ENCODE results near the gene RCOR1.

The RCOR1 gene

GRCh38 chr14:102708494-102708893, 116.0 kb downstream of the RCOR1 start:
- no peak for DNase-seq (ENCODE audit: low read depth in 2 of 3, low spot score in 1 of 3)

- no peak for DNase-seq (ENCODE audit: low read depth in 2 of 3, low spot score in 1 of 3)
These were observed 118.8 kb downstream of the RCOR1 start for GRCh38 chr14:102711207-102711606.

- DNase-seq (ENCODE audit: low read depth in 2 of 3, low spot score in 1 of 3) = no peak
These were observed 119.5 kb downstream of the RCOR1 start for GRCh38 chr14:102711946-102712345.

- DNase-seq (ENCODE audit: low read depth in 2 of 3, low spot score in 1 of 3) = no peak
These were observed 124.8 kb downstream of the RCOR1 start for GRCh38 chr14:102717276-102717675.

GRCh38 chr14:102722646-102723045, 130.2 kb downstream of the RCOR1 start:
- no peak for DNase-seq (ENCODE audit: low read depth in 2 of 3, low spot score in 1 of 3)

GRCh38 chr14:102723650-102724049, 131.2 kb downstream of the RCOR1 start:
- no peak for DNase-seq (ENCODE audit: low read depth in 2 of 3, low spot score in 1 of 3)

GRCh38 chr14:102726191-102726949, 133.9 kb downstream of the RCOR1 start:
- DNase-seq (ENCODE audit: low read depth in 2 of 3, low spot score in 1 of 3) = no peak

- no peak for DNase-seq (ENCODE audit: low read depth in 2 of 3, low spot score in 1 of 3)
These were observed 135.1 kb downstream of the RCOR1 start for GRCh38 chr14:102727336-102728095.

- no peak for DNase-seq (ENCODE audit: low read depth in 2 of 3, low spot score in 1 of 3)
These were observed 136.1 kb downstream of the RCOR1 start for GRCh38 chr14:102728501-102728900.

- DNase-seq (ENCODE audit: low read depth in 2 of 3, low spot score in 1 of 3) = no peak
These were observed 136.8 kb downstream of the RCOR1 start for GRCh38 chr14:102729268-102729667.

GRCh38 chr14:102729825-102730224, 137.4 kb downstream of the RCOR1 start:
- DNase-seq (ENCODE audit: low read depth in 2 of 3, low spot score in 1 of 3) = no peak

- DNase-seq (ENCODE audit: low read depth in 2 of 3, low spot score in 1 of 3) = no peak
These were observed 138.8 kb downstream of the RCOR1 start for GRCh38 chr14:102731101-102731870.

- no peak for DNase-seq (ENCODE audit: low read depth in 2 of 3, low spot score in 1 of 3)
These were observed 139.7 kb downstream of the RCOR1 start for GRCh38 chr14:102731871-102732800.

- DNase-seq (ENCODE audit: low read depth in 2 of 3, low spot score in 1 of 3) = no peak
These were observed 140.5 kb downstream of the RCOR1 start for GRCh38 chr14:102732924-102733323.

GRCh38 chr14:102733326-102733725, 140.9 kb downstream of the RCOR1 start:
- no peak for DNase-seq (ENCODE audit: low read depth in 2 of 3, low spot score in 1 of 3)

GRCh38 chr14:102734436-102734835, 142.0 kb downstream of the RCOR1 start:
- DNase-seq (ENCODE audit: low read depth in 2 of 3, low spot score in 1 of 3) = no peak

- DNase-seq (ENCODE audit: low read depth in 2 of 3, low spot score in 1 of 3) = no peak
These were observed 144.5 kb downstream of the RCOR1 start for GRCh38 chr14:102736956-102737355.

GRCh38 chr14:102737402-102738372, 145.2 kb downstream of the RCOR1 start:
- no peak for DNase-seq (ENCODE audit: low read depth in 2 of 3, low spot score in 1 of 3)

GRCh38 chr14:102738373-102739189, 146.1 kb downstream of the RCOR1 start:
- DNase-seq (ENCODE audit: low read depth in 2 of 3, low spot score in 1 of 3) = no peak

All from stimulated activated CD4-positive, alpha-beta T cell treated with anti-CD3 and anti-CD28 coated beads, Interleukin-12 subunit alpha, Interleukin-12 subunit beta, amount 100 ng/mL, for 48 hours (primary cell).